Peyer's patch (tissue), 4 donors: ENCODE measurements around the gene APC2.

Experiments
- POLR2A ChIP-seq, 2 donors: fragments of 450-650 bp; IDR thresholded peaks; one replicate each; pipeline ENCODE4 v1.5.1; 2017; ENCODE audit warnings: antibody characterized with exemption in 2 of 2, mild to moderate bottlenecking in 2 of 2, moderate library complexity in 2 of 2
- TF ChIP-seq, protein P1 (sequence below), 6 experiments: fragments of 450-650 bp in 4 of 6; fragments of 200-600 bp in 2 of 6; sonication (generic) in 1 of 6; IDR thresholded peaks; one replicate each; pipeline ENCODE4 v1.5.1; 2017 to 2019; ENCODE audit warnings: antibody characterized with exemption in 6 of 6, mild to moderate bottlenecking in 3 of 6, moderate library complexity in 1 of 6

DNA sequence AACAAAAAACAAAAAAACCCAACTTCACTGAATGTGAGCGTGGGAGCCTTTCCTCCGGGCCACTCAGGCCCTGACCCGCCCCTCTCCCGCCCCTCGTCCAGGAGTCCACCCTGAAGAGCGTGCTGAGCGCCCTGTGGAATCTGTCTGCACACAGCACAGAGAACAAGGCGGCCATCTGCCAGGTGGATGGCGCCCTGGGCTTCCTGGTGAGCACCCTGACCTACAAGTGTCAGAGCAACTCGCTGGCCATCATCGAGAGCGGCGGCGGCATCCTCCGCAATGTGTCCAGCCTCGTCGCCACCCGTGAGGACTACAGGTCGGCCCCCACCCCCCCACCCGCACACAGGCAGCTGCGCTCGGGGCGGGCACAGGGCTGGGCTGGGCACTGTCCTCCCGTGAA is 11.9 kb downstream of the APC2 start:
- TF ChIP-seq, protein P1, sequence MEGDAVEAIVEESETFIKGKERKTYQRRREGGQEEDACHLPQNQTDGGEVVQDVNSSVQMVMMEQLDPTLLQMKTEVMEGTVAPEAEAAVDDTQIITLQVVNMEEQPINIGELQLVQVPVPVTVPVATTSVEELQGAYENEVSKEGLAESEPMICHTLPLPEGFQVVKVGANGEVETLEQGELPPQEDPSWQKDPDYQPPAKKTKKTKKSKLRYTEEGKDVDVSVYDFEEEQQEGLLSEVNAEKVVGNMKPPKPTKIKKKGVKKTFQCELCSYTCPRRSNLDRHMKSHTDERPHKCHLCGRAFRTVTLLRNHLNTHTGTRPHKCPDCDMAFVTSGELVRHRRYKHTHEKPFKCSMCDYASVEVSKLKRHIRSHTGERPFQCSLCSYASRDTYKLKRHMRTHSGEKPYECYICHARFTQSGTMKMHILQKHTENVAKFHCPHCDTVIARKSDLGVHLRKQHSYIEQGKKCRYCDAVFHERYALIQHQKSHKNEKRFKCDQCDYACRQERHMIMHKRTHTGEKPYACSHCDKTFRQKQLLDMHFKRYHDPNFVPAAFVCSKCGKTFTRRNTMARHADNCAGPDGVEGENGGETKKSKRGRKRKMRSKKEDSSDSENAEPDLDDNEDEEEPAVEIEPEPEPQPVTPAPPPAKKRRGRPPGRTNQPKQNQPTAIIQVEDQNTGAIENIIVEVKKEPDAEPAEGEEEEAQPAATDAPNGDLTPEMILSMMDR (IDR thresholded peaks at IDR 0.05), result no peak
- TF ChIP-seq POLR2A (IDR thresholded peaks at IDR 0.05), result no peak
